ENCODE measurements around the gene CTXN1.

The CTXN1 gene

DNA sequence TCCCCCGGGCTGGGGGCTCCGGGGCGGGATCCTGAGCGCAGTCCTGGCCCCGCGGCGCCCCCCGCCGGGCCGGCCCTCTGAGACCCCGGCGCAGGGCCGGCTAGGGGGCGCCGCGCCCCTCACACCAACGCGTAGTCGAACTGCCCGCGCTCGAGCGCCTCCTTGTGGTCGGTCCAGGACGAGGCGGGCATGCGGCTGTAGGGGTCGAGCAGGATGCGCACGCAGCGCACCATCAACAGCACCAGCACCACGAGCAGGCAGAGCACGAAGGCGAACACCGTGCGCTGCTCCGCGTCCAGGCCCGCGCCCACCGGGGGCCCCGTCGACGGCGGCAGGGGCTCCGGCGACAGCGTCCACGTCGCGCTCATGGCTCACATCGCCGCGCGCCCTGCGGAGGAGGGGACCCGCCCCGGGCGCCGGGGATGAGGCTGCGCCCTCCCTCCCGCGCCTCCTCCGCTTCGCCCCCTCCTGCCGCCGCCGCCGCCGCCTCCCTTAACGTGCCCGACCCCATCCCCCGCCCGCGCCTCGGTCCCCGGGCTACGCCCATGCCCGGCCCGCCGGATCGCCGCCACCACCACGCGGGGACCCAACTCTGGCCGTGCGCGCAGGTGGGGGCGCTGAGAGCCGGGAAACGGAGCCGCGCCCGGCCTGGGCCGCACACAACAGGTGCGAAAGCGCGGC, 624 bp downstream of the CTXN1 start:
- Mint-ChIP-seq H3K27me3 (peaks cover 23% of the 10 kb centered on the region), H3K9me3 (no peaks in the 10 kb centered on the region), H3K4me3 (peak overlapping the region; percentile 78), H3K4me1 (ENCODE audit: low read depth) (peaks cover 57% of the 10 kb centered on the region), H3K27ac (no peak overlapping the region), H3K36me3 (ENCODE audit: low read depth) (peaks cover 69% of the 10 kb centered on the region)
- intact Hi-C loops (cut with micrococcal nuclease), result loop anchor here (2.0 to 10.0 kb wide), 2 partner anchors 73 to 241 kb away; partner anchors contain the start of gene TRAPPC5

DNA sequence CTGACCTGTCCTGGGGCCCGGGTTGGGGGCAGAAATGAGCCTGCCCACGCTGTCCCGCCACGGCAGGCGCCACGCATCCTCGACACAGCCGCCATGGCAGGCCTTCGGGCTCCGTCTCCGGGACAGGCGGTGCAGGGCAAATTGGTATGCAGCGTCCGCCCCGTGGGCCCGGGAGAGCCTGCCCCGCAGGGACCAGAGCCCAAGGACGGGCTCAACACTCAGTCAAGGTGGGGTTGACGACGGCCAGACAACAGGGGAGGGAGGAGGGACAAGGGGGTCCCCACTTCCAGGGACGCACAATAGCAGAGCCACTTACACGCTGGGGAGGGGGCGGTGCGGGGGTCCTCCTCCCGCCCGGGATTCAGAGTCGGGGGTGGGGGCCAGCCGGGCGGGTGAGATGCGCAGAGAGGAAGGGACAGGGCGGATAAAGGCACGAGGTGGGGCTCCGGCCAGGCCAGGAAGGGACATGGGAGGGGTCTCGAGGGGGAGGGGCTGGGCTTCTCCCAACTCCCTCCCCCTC, 1.2 kb downstream of the CTXN1 start:
- Mint-ChIP-seq H3K27ac (no peak overlapping the region), H3K36me3 (ENCODE audit: low read depth) (peaks cover 63% of the 10 kb centered on the region), H3K9me3 (no peaks in the 10 kb centered on the region), H3K4me3 (no peak overlapping the region), H3K4me1 (ENCODE audit: low read depth) (peaks cover 61% of the 10 kb centered on the region), H3K27me3 (peaks cover 27% of the 10 kb centered on the region)
- intact Hi-C loops (cut with micrococcal nuclease), result loop anchor here (2.0 to 10.0 kb wide), 2 partner anchors 72 to 240 kb away; partner anchors contain the start of gene TRAPPC5

DNA sequence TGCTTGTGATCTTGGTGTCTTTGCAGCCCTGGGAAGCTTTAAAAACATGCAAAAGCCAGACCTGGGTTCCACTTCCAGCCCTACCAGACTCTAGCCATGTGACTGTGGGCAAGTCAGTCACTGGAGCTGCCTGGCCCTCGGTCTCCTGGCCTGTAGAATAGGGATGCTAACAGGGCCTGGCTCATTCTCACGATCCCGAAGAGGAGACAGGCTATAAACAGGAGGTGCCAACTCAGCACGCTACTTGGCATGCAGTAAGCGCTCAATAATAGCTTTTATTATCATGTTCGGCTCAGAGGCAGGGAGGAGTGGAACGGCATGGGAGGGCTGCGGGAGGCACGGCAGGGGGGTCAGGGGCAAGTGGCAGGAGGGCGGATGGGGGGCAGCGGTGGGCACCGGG, 1.7 kb downstream of the CTXN1 start:
- Mint-ChIP-seq H3K27me3 (peaks cover 32% of the 10 kb centered on the region), H3K9me3 (no peaks in the 10 kb centered on the region), H3K27ac (peak overlapping the region; percentile 60), H3K36me3 (ENCODE audit: low read depth) (peaks cover 58% of the 10 kb centered on the region), H3K4me3 (peak overlapping the region; percentile 45), H3K4me1 (ENCODE audit: low read depth) (peaks cover 66% of the 10 kb centered on the region)
- intact Hi-C loops (cut with micrococcal nuclease), result loop anchor here (2.0 to 10.0 kb wide), 2 partner anchors 71 to 239 kb away; partner anchors contain the start of gene TRAPPC5

DNA sequence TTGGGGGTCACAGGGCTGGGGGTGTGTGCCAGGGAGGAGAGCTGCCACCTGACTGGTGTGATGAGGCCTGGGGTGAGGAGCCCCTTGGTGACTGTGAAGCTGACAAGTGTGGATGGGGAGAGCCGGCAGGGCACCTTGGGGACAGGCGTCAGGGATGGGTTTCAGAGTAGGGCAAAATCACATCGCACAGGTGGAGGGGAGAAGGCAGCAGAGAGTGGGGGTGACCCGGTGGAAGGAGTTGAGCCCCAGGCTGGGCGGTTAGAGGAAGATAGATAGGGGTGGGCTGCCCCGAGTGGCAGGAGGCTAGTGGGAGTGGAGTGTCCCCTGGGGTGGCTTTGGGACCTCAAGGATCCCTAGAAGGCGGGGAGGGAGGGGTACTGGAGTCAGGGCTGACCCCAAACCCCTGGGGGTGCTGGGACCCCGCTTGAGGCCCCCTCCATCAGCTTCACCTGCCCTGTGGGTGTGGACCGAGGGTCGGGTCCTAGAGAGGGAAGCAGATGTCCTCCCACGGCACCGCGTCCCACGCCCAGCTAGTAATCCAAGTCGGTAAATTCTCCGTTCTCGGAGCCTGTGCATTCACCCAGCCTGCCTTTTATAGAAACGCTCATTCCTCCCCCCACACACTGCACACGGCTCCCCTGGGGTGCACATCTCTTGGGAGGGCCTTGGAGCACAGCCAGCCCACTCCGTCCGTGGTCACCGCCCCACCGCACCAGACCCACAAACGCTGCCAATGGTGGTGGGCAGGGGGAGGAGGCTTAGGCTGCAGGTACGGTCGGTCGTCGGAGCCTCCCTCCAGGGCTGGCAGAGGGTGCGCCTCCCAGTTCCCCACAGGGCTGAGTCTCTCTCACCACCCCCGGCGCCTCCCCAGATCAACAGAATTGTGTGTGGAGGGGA, 2.4 kb downstream of the CTXN1 start:
- H3K4me1 Mint-ChIP-seq (ENCODE audit: low read depth), result peaks cover 73% of the 10 kb centered on the region
- H3K27ac Mint-ChIP-seq, result peak overlapping the region; percentile 60
- no peaks in the 10 kb centered on the region for H3K9me3 Mint-ChIP-seq
- intact Hi-C loops (cut with micrococcal nuclease), result loop anchor here (2.0 to 10.0 kb wide), 2 partner anchors 71 to 239 kb away; partner anchors contain the start of gene TRAPPC5
- no peak overlapping the region for H3K4me3 Mint-ChIP-seq
- H3K36me3 Mint-ChIP-seq (ENCODE audit: low read depth), result peaks cover 52% of the 10 kb centered on the region
- H3K27me3 Mint-ChIP-seq, result peaks cover 39% of the 10 kb centered on the region

DNA sequence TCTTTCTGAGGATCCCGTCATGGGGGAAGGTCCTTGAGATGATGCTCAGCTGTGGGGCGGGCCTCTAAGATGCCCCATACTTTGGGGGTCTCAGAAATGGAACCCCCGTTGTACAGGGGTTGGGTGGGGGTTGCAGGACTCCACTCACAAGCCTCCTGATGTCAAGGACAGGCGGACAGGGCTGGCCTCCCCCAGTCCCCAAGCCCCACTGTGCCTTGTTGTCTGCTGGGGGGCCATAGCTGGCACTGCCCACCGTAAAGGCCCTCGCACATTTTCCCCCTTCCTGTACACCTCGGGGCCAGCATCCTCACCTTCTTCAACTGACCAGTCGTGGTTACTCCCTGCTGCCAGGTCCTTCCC, 3.1 kb downstream of the CTXN1 start:
- intact Hi-C loops (cut with micrococcal nuclease), result loop anchor here (10.0 kb wide), 1 partner anchor 238 kb away; the partner anchor contains the start of gene TRAPPC5
- peaks cover 45% of the 10 kb centered on the region for H3K36me3 Mint-ChIP-seq (ENCODE audit: low read depth)
- H3K9me3 Mint-ChIP-seq, result no peaks in the 10 kb centered on the region
- peak overlapping the region; percentile 23 for H3K4me3 Mint-ChIP-seq
- peaks cover 46% of the 10 kb centered on the region for H3K27me3 Mint-ChIP-seq
- no peak overlapping the region for H3K27ac Mint-ChIP-seq
- peaks cover 79% of the 10 kb centered on the region for H3K4me1 Mint-ChIP-seq (ENCODE audit: low read depth)

DNA sequence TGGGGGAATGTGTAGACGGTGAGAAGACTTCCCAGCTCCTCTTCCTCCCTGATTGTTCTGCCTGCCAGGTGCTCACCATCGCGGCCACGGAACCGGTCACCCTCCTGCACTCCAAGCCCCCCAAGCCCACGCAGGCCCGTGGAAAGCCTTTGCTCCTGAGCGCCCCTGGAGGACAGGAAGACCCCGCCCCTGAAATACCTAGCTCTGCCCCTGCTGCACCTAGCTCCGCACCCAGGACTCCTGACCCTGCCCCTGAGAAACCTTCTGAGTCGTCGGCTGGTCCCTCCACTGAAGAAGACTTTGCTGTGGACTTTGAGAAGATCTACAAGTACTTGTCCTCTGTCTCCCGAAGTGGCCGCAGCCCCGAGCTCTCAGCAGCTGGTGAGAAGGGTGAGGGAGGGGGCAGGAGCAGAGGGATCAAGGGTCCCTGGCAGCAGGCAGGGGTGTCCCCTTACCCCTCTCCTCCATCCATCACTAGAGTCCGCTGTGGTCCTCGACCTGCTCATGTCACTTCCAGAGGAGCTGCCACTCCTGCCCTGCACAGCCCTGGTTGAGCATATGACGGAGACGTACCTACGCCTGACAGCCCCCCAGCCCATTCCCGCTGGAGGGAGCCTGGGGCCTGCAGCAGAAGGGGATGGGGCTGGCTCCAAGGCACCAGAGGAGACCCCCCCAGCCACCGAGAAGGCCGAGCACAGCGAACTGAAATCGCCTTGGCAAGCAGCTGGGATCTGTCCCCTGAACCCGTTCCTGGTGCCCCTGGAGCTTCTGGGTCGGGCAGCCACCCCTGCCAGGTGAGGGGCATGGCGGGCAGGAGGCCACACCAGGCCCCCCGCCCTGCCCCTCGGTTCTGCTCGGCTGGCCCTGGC, 3.7 kb downstream of the CTXN1 start:
- H3K4me3 Mint-ChIP-seq, result peak overlapping the region; percentile 87
- intact Hi-C loops (cut with micrococcal nuclease), result loop anchor here (2.0 to 10.0 kb wide), 2 partner anchors 19 to 237 kb away; partner anchors contain the start of genes MAP2K7 and TRAPPC5
- peaks cover 51% of the 10 kb centered on the region for H3K27me3 Mint-ChIP-seq
- H3K9me3 Mint-ChIP-seq, result no peaks in the 10 kb centered on the region
- H3K4me1 Mint-ChIP-seq (ENCODE audit: low read depth), result peaks cover 80% of the 10 kb centered on the region
- H3K36me3 Mint-ChIP-seq (ENCODE audit: low read depth), result peaks cover 39% of the 10 kb centered on the region
- peak overlapping the region; percentile 94 for H3K27ac Mint-ChIP-seq

DNA sequence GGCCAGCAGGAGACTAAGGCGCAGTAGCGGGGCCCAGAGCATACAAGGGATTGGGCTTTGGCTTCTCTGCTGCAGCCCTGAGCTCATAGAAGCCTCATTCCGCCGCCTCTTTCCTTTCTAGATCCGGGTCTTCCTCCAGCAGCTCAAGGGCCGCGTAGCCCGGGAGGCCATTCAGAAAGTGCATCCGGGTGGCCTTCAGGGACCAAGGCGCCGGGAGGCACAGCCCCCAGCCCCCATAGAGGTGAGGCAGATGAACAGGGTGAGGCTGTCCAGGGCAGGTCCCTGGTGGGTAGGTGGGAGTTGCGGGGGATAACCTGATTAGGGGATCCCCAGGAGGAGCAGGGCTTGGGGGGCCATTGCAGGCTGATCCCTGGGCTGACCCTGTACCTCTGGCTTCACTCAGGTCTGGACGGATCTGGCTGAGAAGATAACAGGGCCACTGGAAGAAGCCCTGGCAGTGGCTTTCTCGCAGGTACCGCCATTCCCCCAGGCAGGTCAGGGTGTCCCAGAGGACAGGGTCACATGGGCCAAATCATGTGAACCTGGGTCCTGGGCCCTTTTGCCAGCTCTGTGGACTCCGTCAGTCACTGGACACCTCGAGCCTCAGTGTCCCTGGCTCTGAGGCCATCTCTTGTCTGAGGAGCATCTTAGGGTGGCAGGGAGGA, 4.5 kb downstream of the CTXN1 start:
- Mint-ChIP-seq H3K4me3 (peak overlapping the region; percentile 87), H3K27me3 (peaks cover 57% of the 10 kb centered on the region), H3K27ac (peak overlapping the region; percentile 94), H3K4me1 (ENCODE audit: low read depth) (peaks cover 80% of the 10 kb centered on the region), H3K9me3 (no peaks in the 10 kb centered on the region), H3K36me3 (ENCODE audit: low read depth) (peaks cover 31% of the 10 kb centered on the region)
- intact Hi-C loops (cut with micrococcal nuclease), result loop anchor here (2.0 to 10.0 kb wide), 2 partner anchors 19 to 237 kb away; partner anchors contain the start of genes MAP2K7 and TRAPPC5

DNA sequence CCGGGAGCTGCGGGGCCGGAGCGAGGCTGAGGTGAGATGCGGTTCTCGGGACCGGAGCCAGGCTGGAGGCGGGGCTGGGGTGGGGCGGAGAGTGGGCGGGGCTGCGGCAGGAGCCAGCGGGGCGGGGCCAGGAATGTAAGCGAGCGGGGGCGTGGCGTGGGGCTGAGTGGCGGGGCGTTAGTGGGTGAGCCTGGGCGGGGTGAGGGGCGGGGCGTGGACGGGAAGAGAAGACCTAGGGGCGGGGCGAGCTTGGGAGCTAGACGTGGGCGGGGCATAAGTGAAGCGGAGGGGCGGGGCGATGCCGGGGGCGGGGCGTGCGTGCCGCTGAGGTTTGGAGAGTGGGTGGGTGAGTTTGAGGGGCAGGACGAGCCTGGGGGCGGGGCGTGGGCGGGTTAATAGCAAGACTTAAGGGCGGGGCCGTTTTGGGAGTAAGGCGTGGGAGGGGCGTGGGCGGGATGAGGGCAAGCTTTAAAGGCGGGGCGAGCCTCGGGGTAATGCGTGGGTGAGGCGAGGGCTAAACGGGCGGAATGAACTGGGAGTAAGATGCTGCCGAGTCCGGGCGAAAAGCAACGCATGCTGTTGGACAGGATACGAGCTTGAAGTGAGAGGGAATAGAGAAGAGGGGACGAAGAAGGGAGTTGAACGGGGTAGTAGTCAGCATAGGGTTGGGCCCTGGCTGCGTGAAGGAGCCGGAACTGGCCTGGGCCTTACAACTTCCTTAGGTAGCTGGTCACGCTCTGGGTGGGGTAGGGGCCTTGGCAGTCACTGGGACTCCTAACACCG, 5.2 kb downstream of the CTXN1 start:
- peaks cover 60% of the 10 kb centered on the region for H3K27me3 Mint-ChIP-seq
- peaks cover 81% of the 10 kb centered on the region for H3K4me1 Mint-ChIP-seq (ENCODE audit: low read depth)
- peaks cover 30% of the 10 kb centered on the region for H3K36me3 Mint-ChIP-seq (ENCODE audit: low read depth)
- H3K27ac Mint-ChIP-seq, result peak overlapping the region; percentile 94
- no peaks in the 10 kb centered on the region for H3K9me3 Mint-ChIP-seq
- H3K4me3 Mint-ChIP-seq, result peak overlapping the region; percentile 87
- intact Hi-C loops (cut with micrococcal nuclease), result loop anchor here (2.0 to 10.0 kb wide), 2 partner anchors 18 to 236 kb away; partner anchors contain the start of genes MAP2K7 and TRAPPC5

DNA sequence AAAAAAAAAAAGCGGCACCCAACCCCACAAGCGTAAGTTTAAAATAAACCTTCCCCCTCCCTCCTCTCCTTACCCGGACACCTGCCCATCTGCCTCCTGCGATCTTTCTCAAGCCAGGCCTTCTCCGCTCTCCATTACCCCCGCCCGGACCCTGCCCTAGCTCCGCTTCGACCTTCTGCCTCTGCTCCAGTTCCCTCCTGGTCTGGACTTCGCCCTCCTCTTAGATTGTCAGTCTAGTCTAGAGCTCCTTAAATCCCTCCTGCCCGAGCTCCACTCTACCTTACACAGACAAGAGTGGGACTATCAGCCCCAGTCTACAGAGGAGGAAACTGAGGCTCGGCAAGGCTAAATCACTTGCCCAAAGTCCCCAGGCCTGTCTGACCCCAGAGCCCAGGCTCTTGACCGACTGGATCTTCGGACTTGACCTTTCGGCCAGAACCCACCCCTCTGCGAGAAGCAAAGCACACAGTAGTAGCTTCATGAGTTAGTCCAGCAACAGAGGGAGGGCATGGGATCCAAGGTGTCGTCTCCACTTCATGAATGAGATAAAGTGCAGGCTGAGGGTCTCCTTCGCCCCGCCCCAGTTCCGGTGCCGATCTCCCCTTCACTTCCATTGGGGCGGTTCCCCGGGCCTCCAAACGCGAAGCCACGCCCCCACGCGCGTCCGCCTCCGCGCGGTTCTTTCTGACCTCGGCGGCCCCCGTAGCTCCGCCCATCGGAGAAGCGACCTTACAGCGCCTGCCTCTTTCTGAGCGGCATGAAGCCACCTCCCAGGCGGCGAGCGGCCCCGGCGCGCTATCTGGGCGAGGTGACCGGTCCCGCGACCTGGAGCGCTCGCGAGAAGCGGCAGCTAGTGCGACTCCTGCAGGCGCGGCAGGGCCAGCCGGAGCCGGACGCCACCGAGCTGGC, 6.1 kb downstream of the CTXN1 start, which contains the start of gene SNAPC2:
Gene SNAPC2 (plus strand): TSS at position 729 of the 909 bp plus-strand sequence. CDS start 29 bp downstream, at position 758.
- H3K27me3 Mint-ChIP-seq, result peaks cover 66% of the 10 kb centered on the region
- intact Hi-C loops (cut with micrococcal nuclease), result loop anchor here (2.0 to 10.0 kb wide), 2 partner anchors 17 to 235 kb away; partner anchors contain the start of genes MAP2K7 and TRAPPC5
- H3K27ac Mint-ChIP-seq, result peak within 1 kb of the TSS; percentile 94
- H3K4me1 Mint-ChIP-seq (ENCODE audit: low read depth), result peaks cover 82% of the 10 kb centered on the region
- peaks cover 30% of the 10 kb centered on the region for H3K36me3 Mint-ChIP-seq (ENCODE audit: low read depth)
- H3K9me3 Mint-ChIP-seq, result no peaks in the 10 kb centered on the region
- peak within 1 kb of the TSS; percentile 87 for H3K4me3 Mint-ChIP-seq

DNA sequence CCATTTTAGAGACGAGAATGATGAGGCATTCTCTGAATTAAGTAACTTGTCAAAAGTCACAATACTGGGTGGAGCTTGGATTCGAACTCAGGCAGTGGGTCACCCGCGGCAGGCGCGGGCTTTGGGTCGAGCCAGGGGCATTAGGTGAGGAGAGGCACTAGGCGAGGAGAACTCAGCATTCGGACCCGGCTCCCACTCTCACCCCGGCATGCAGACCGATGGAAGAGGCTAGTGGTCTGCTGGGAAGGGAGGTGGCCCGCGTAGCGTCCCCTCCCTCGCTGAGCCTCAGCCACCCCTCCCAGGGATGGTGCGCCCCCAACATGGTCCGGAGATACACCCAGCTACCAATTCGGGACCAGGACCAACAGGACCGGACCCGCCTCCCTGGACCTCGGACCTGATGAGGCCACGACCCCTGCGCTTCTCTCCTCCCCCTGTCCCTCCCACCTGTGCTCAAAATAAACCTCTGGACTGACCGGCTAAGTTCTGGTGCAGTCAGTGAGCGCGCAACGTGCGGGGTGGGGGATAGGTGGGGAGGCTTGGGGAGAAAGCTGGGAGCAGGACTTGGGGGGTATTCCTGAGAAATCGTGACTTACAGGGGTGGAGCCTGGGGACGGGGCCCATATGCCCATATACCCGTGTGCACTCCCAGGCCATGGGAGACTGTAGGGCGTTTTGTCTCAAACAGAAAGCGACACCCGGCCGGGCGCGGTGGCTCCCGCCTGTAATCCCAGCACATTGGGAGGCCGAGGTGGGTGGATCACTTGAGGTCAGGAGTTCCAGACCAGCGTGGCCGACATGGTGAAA, 7.1 kb downstream of the CTXN1 start:
- intact Hi-C loops (cut with micrococcal nuclease), result no loop called here
- Mint-ChIP-seq H3K27ac (peak overlapping the region; percentile 94), H3K27me3 (peaks cover 66% of the 10 kb centered on the region), H3K4me3 (peak overlapping the region; percentile 87), H3K9me3 (no peaks in the 10 kb centered on the region), H3K36me3 (ENCODE audit: low read depth) (peaks cover 36% of the 10 kb centered on the region), H3K4me1 (ENCODE audit: low read depth) (peaks cover 72% of the 10 kb centered on the region)
